H1 (cell line): Measurements from ENCODE around the gene BRD9. TPM values are rescaled to one million over a fixed set of nuclear protein-coding genes. Genes with fewer than 3 reads are reported as not detected.

Source experiments
- CTCF ChIA-PET: fragments of 300-600 bp; sonication (Branson Sonifier 250); formaldehyde crosslinking; loops from one replicate; lab custom pipeline; 2021; ENCODE audit not compliant: partially characterized antibody; lab: Charles Lee
- POLR2A ChIA-PET: fragments of 300-600 bp; sonication (Branson Sonifier 250); formaldehyde crosslinking; loops from one replicate; lab custom pipeline; 2021; ENCODE audit warnings: inconsistent platforms; ENCODE audit not compliant: partially characterized antibody; lab: Charles Lee
- DNase-seq, 2 experiments: peaks; one replicate each; pipeline versions ENCODE4 v3.0.0 to v3.0.0-alpha.2; 2010 to 2022; ENCODE audit warnings: low spot score in 2 of 2, low read depth in 1 of 2, mixed read lengths in 1 of 2
- FAIRE-seq: peaks from 2 replicates; lab custom pipeline; 2011; peaks lifted over from hg19 to GRCh38; lab: Jason Lieb, UNC
- H2AFZ ChIP-seq: 2 replicates; pipeline ENCODE4 v1.8.1; 2012; ENCODE audit warnings: low read length, inconsistent platforms
- H2AK5ac ChIP-seq: 2 replicates; pipeline ENCODE4 v1.6.1; 2013; ENCODE audit warnings: low read depth, low read length
- H2BK120ac ChIP-seq: replicated peaks from 2 replicates; pipeline ENCODE3; 2013; ENCODE audit warnings: low read depth, low read length, inconsistent platforms
- H2BK12ac ChIP-seq: 2 replicates; pipeline ENCODE4 v1.6.1; 2013; ENCODE audit warnings: low read depth, low read length
- H2BK15ac ChIP-seq: 2 replicates; pipeline ENCODE4 v1.6.1; 2013; ENCODE audit warnings: low read length
- H2BK20ac ChIP-seq: 2 replicates; pipeline ENCODE4 v1.6.1; 2013; ENCODE audit warnings: low read length
- H2BK5ac ChIP-seq: 2 replicates; pipeline ENCODE4 v1.6.1; 2013; ENCODE audit warnings: low read depth, low read length
- H3K14ac ChIP-seq: 2 replicates; pipeline ENCODE4 v1.6.1; 2013; ENCODE audit warnings: inconsistent platforms; ENCODE audit not compliant: insufficient read length
- H3K18ac ChIP-seq: 2 replicates; pipeline ENCODE4 v1.6.1; 2013; ENCODE audit warnings: low read length; ENCODE audit errors: extremely low read depth
- H3K23ac ChIP-seq: 2 replicates; pipeline ENCODE4 v1.6.1; 2013; ENCODE audit warnings: inconsistent platforms; ENCODE audit not compliant: insufficient read length
- H3K23me2 ChIP-seq: 2 replicates; pipeline ENCODE4 v1.6.1; 2013; ENCODE audit warnings: low read depth, low read length
- H3K27ac ChIP-seq: 2 replicates; pipeline ENCODE4 v1.6.1; 2011; ENCODE audit warnings: low read depth, low read length, inconsistent platforms
- H3K27me3 ChIP-seq, 4 experiments: replicated peaks in 1 of 4; 1 replicate in 1 of 4; 2 replicates in 3 of 4; pipeline versions ENCODE4 v1.6.1 to v1.8.1; 2011 to 2013; ENCODE audit warnings: low read length in 3 of 4, mild to moderate bottlenecking in 3 of 4, inconsistent platforms in 2 of 4, mixed read lengths in 2 of 4, moderate library complexity in 1 of 4; ENCODE audit not compliant: control insufficient read depth in 3 of 4, insufficient read depth in 3 of 4; ENCODE audit errors: extremely low read depth in 1 of 4
- H3K36me3 ChIP-seq, 4 experiments: 2 replicates each; pipeline versions ENCODE4 v1.6.1 to v1.8.1; 2011 to 2013; ENCODE audit warnings: mild to moderate bottlenecking in 4 of 4, low read length in 3 of 4, moderate library complexity in 2 of 4, control low read depth in 1 of 4, inconsistent platforms in 1 of 4; ENCODE audit not compliant: insufficient read depth in 4 of 4, control insufficient read depth in 2 of 4
- H3K4ac ChIP-seq: replicated peaks from 2 replicates; pipeline ENCODE3; 2013; ENCODE audit warnings: low read length, low read depth, mixed read lengths, inconsistent platforms; ENCODE audit not compliant: insufficient read length
- H3K4me1 ChIP-seq, 4 experiments: replicated peaks in 1 of 4; 1 replicate in 1 of 4; 2 replicates in 3 of 4; pipeline versions ENCODE4 v1.6.1 to v1.8.1; 2011 to 2013; ENCODE audit warnings: low read length in 3 of 4, inconsistent platforms in 2 of 4, mixed read lengths in 1 of 4; ENCODE audit not compliant: insufficient read depth in 4 of 4, control insufficient read depth in 3 of 4
- H3K4me2 ChIP-seq, 2 experiments: 2 replicates each; pipeline versions ENCODE4 v1.6.1 to v1.8.1; 2011 to 2013; ENCODE audit warnings: low read depth in 2 of 2, low read length in 2 of 2, control low read depth in 1 of 2, inconsistent platforms in 1 of 2, mild to moderate bottlenecking in 1 of 2; ENCODE audit not compliant: insufficient read depth in 1 of 2
- H3K4me3 ChIP-seq, 4 experiments: fragments of 200-600, 300-600 bp in 1 of 4; sonication (generic), shearing (Covaris generic), sonication (Bioruptor Twin) in 1 of 4; 2 replicates each; pipeline versions ENCODE4 v1.5.1 to v1.8.1; 2011 to 2016; ENCODE audit warnings: low read length in 4 of 4, low read depth in 3 of 4, control low read depth in 2 of 4, inconsistent platforms in 2 of 4, mild to moderate bottlenecking in 2 of 4, mixed read lengths in 1 of 4, moderate library complexity in 1 of 4; ENCODE audit not compliant: insufficient read depth in 2 of 4; ENCODE audit errors: extremely low read depth in 1 of 4
- H3K56ac ChIP-seq: replicated peaks from 2 replicates; pipeline ENCODE3; 2013; ENCODE audit warnings: low read depth, mild to moderate bottlenecking, mixed read lengths, low read length, inconsistent platforms; ENCODE audit not compliant: insufficient read length
- H3K79me1 ChIP-seq: 2 replicates; pipeline ENCODE4 v1.6.1; 2013; ENCODE audit warnings: low read depth, low read length, control low read depth
- H3K79me2 ChIP-seq, 2 experiments: 2 replicates each; pipeline versions ENCODE4 v1.6.1 to v1.8.1; 2012 to 2013; ENCODE audit warnings: low read length in 2 of 2, mild to moderate bottlenecking in 2 of 2, inconsistent platforms in 1 of 2; ENCODE audit not compliant: insufficient read depth in 2 of 2, control insufficient read depth in 1 of 2
- H3K9ac ChIP-seq, 4 experiments: replicated peaks in 1 of 4; 1 replicate in 1 of 4; 2 replicates in 3 of 4; pipeline versions ENCODE4 v1.6.1 to v1.8.1; 2011 to 2013; ENCODE audit warnings: low read depth in 3 of 4, low read length in 3 of 4, control low read depth in 2 of 4, mild to moderate bottlenecking in 2 of 4, moderate library complexity in 2 of 4, inconsistent platforms in 1 of 4; ENCODE audit errors: extremely low read depth in 1 of 4
- H3K9me3 ChIP-seq, 2 experiments: 2 replicates each; pipeline versions ENCODE4 v1.6.1 to v1.8.1; 2012 to 2013; ENCODE audit warnings: mild to moderate bottlenecking in 2 of 2, moderate library complexity in 2 of 2, control low read depth in 1 of 2, inconsistent platforms in 1 of 2, low read depth in 1 of 2, low read length in 1 of 2, mixed read lengths in 1 of 2; ENCODE audit not compliant: insufficient read depth in 2 of 2
- H4K20me1 ChIP-seq, 2 experiments: replicated peaks in 1 of 2; 2 replicates each; pipeline versions ENCODE3 to v1.8.1; 2011 to 2013; ENCODE audit warnings: inconsistent platforms in 2 of 2, low read length in 2 of 2, mild to moderate bottlenecking in 1 of 2; ENCODE audit not compliant: insufficient read depth in 2 of 2, control insufficient read depth in 1 of 2
- H4K5ac ChIP-seq: 2 replicates; pipeline ENCODE4 v1.6.1; 2013; ENCODE audit warnings: low read length, low read depth, mixed read lengths, inconsistent platforms; ENCODE audit not compliant: insufficient read length
- H4K8ac ChIP-seq: 2 replicates; pipeline ENCODE4 v1.8.0; 2013; ENCODE audit warnings: mild to moderate bottlenecking, moderate library complexity, low read length, inconsistent platforms; ENCODE audit not compliant: insufficient read depth; ENCODE audit errors: extremely low read depth
- H4K91ac ChIP-seq: replicated peaks from 2 replicates; pipeline ENCODE3; 2013; ENCODE audit warnings: low read length, mixed read lengths, inconsistent platforms; ENCODE audit not compliant: insufficient read length
- GTF2F1 ChIP-seq: IDR thresholded peaks from 2 replicates; pipeline ENCODE4 v1.6.1; 2012; ENCODE audit warnings: low read depth, low read length, improper control_type of control experiment, borderline replicate concordance
- HDAC2 ChIP-seq, 2 experiments: fragments of 300-600 bp in 1 of 2; sonication (generic) in 1 of 2; IDR thresholded peaks; 2 replicates each; pipeline ENCODE4 v1.6.1; 2011 to 2012; ENCODE audit warnings: low read depth in 2 of 2, low read length in 2 of 2, mild to moderate bottlenecking in 2 of 2, moderate library complexity in 2 of 2, borderline replicate concordance in 1 of 2, inconsistent platforms in 1 of 2
- NRF1 ChIP-seq: IDR thresholded peaks from 2 replicates; pipeline ENCODE4 v1.6.1; 2011; ENCODE audit warnings: mild to moderate bottlenecking, low read depth, low read length, improper control_type of control experiment
- RNF2 ChIP-seq: fragments of 200-900, 300-1000 bp; sonication (generic); IDR thresholded peaks from 2 replicates; pipeline ENCODE4 v1.7.1; 2016; ENCODE audit warnings: borderline replicate concordance, low read depth, mild to moderate bottlenecking, antibody characterized with exemption, low read length; ENCODE audit not compliant: poor library complexity, severe bottlenecking; ENCODE audit errors: missing control alignments
- SRF ChIP-seq: IDR thresholded peaks from 2 replicates; pipeline ENCODE4 v1.6.1; 2011; ENCODE audit warnings: mild to moderate bottlenecking, low read depth, low read length, moderate library complexity
- SUZ12 ChIP-seq: fragments of 200-600 bp; sonication (generic); IDR thresholded peaks from 2 replicates; pipeline ENCODE4 v1.6.1; 2012; ENCODE audit warnings: mild to moderate bottlenecking, inconsistent platforms, low read length, moderate library complexity, mixed read lengths
- WGBS, 2 experiments: shearing (Covaris generic) in 1 of 2; methylation state at CpG; one replicate each; pipeline versions ENCODE4 v1.1.6 to v1.1.7; 2013 to 2015; ENCODE audit warnings: low lambda C conversion rate in 2 of 2, mixed read lengths in 2 of 2, inconsistent platforms in 1 of 2, low coverage in 1 of 2, missing lambda C conversion rate in 1 of 2; ENCODE audit not compliant: insufficient replicate concordance in 2 of 2, insufficient coverage in 1 of 2, insufficient read length in 1 of 2; ENCODE audit errors: extremely low coverage in 1 of 2, missing lambda C conversion rate in 1 of 2; 5-methylcytosine and 5-hydroxymethylcytosine counted together
- polyA plus RNA-seq, 7 experiments: library from polyadenylated mRNA; depleted of rRNA in 3 of 7; stranded (reverse) in 5 of 7; unstranded in 2 of 7; fragments of >200 nt in 5 of 7; fragments of 200-250 nt in 2 of 7; gene quantifications; 1 replicate in 5 of 7; 2 replicates in 1 of 7; 4 replicates in 1 of 7; pipeline versions ENCODE4 v1.2.1 to v1.2.3, GENCODE V29; 2011 to 2013; ENCODE audit warnings: missing spikeins in 2 of 7, mixed read lengths in 2 of 7
- total RNA-seq: library from RNA; stranded (reverse); fragmentation: NEBNext Ultra II Directional; extraction: Animal tissue kit (Norgen Biotek cat#: 25700); gene quantifications from 2 replicates; pipeline ENCODE4 v1.2.1, GENCODE V29; 2021
- TF ChIP-seq, protein P1 (sequence below): IDR thresholded peaks from 2 replicates; pipeline ENCODE4 v1.6.1; 2011; ENCODE audit warnings: low read length, improper control_type of control experiment
- TF ChIP-seq, protein P2 (sequence below): IDR thresholded peaks from 2 replicates; pipeline ENCODE4 v1.6.1; 2012; ENCODE audit warnings: low read length, inconsistent platforms

Gene BRD9
- total and polyA plus RNA-seq, 2 of the 8 experiments (the other 6 are each of a cell fraction or from before 2014, with no cell fraction given), result 9.3 to 49.4 TPM

DNA sequence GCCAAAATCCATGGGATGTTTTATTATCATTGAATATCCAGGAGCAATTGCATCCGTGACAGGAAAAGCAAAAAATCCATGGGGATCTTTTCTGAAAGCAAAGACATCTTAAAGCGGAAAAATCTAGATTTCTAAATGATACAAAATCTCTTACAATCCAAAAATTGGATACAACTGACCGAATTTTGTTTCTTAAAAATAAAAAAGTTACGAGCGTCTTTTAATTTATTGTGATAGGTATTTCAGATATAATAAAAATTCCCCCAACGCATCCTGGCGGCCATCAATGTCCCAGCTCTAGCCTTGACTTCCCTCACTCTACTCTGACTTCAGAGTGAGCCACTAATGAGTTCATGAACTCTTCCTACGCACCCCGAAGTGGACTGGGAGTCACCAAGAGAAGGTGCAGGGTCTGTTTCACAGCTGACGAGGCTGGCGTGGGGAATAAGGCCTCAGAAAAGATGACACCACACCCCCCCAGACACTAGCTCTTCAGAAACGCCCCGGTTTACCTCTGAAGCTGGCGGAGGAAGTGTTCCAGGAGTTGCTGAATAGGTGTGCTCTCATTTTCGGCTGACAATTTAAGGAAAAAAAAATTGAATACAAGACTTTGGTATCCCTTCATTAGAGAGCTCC lies 3.4 kb downstream of the BRD9 start:
- CTCF ChIA-PET, result interaction anchor here (1.3 to 6.9 kb wide), 2 partner anchors 13 to 34 kb away, joined by 4 to 38 read pairs; no protein-coding TSS in a partner anchor
- peaks cover 0 to 13% (median 7%) of the 10 kb centered on the region in 4 experiments; a peak in 6 of 7 replicates for H3K4me1 ChIP-seq
- peaks cover 18% of the 10 kb centered on the region for H3K79me1 ChIP-seq
- no peak overlapping the region for H3K18ac ChIP-seq
- H3K4me2 ChIP-seq, result no peak overlapping the region
- peaks cover 20 to 26% of the 10 kb centered on the region in 2 experiments for H4K20me1 ChIP-seq
- H3K79me2 ChIP-seq, result peaks cover 12 to 67% of the 10 kb centered on the region in 2 experiments
- 94% methylated on average over 15 of the region's 15 CpGs; no CpG with 5 or more reads in 1 of the 2 experiments for WGBS, 2 experiments
- H2AK5ac ChIP-seq, result no peak overlapping the region
- H3K56ac ChIP-seq, result no peak overlapping the region
- no peak overlapping the region for H2AFZ ChIP-seq
- H3K36me3 ChIP-seq, result peaks cover 35 to 68% (median 64%) of the 10 kb centered on the region in 4 experiments
- H3K27ac ChIP-seq, result no peak overlapping the region
- no peak overlapping the region for H4K91ac ChIP-seq
- H2BK120ac ChIP-seq, result no peak overlapping the region
- FAIRE-seq, result no peak
- no peak overlapping the region for H2BK12ac ChIP-seq
- H4K5ac ChIP-seq, result no peak overlapping the region
- POLR2A ChIA-PET, result interaction anchor here (1.1 to 8.8 kb wide), 2 partner anchors 8 to 25 kb away, joined by 5 to 46 read pairs; no protein-coding TSS in a partner anchor
- DNase-seq, result no peak
- no peaks in the 10 kb centered on the region for H3K9me3 ChIP-seq
- no peak overlapping the region for H3K14ac ChIP-seq
- H3K4me3 ChIP-seq, result no peak overlapping the region
- H3K9ac ChIP-seq, result no peak overlapping the region
- H3K23me2 ChIP-seq, result peaks cover 11% of the 10 kb centered on the region
- no peak overlapping the region for H3K4ac ChIP-seq
- H2BK15ac ChIP-seq, result no peak overlapping the region
- no peak overlapping the region for H3K23ac ChIP-seq
- H2BK5ac ChIP-seq, result no peak overlapping the region
- no peaks in the 10 kb centered on the region for H3K27me3 ChIP-seq
- no peak overlapping the region for H4K8ac ChIP-seq
- H2BK20ac ChIP-seq, result no peak overlapping the region
- TF ChIP-seq HDAC2 (IDR thresholded peaks at IDR 0.05; ENCODE audit: borderline replicate concordance in 1 of 2, low read depth in 2 of 2, low read length in 2 of 2) (no peak), SRF (no peak), NRF1 (no peak), SUZ12 (no peak), GTF2F1 (no peak), RNF2 (no peak)
- TF ChIP-seq, protein P1, sequence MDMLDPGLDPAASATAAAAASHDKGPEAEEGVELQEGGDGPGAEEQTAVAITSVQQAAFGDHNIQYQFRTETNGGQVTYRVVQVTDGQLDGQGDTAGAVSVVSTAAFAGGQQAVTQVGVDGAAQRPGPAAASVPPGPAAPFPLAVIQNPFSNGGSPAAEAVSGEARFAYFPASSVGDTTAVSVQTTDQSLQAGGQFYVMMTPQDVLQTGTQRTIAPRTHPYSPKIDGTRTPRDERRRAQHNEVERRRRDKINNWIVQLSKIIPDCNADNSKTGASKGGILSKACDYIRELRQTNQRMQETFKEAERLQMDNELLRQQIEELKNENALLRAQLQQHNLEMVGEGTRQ, result no peak
- TF ChIP-seq, protein P2, sequence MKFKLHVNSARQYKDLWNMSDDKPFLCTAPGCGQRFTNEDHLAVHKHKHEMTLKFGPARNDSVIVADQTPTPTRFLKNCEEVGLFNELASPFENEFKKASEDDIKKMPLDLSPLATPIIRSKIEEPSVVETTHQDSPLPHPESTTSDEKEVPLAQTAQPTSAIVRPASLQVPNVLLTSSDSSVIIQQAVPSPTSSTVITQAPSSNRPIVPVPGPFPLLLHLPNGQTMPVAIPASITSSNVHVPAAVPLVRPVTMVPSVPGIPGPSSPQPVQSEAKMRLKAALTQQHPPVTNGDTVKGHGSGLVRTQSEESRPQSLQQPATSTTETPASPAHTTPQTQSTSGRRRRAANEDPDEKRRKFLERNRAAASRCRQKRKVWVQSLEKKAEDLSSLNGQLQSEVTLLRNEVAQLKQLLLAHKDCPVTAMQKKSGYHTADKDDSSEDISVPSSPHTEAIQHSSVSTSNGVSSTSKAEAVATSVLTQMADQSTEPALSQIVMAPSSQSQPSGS, result no peak
